ENCODE data around the gene POU2AF1. TPM values are rescaled to one million over a fixed set of nuclear protein-coding genes. Genes with fewer than 3 reads are reported as not detected.

POU2AF1 gene
- total and polyA plus RNA-seq, 2 of the 8 experiments (the other 6 are each of a cell fraction or from before 2014, with no cell fraction given): not detected

- Histone ChIP-seq H3K4me2 (ENCODE audit: insufficient read depth in 1 of 2, low read depth in 2 of 2, low read length in 2 of 2) (no peak overlapping the region), H2AK5ac (ENCODE audit: low read depth, low read length) (no peak overlapping the region), H4K8ac (ENCODE audit: extremely low read depth, insufficient read depth, low read length) (no peak overlapping the region), H3K9ac (replicated peaks in 1 of 4; ENCODE audit: extremely low read depth in 1 of 4, low read depth in 3 of 4, low read length in 3 of 4) (no peak overlapping the region), H2BK5ac (ENCODE audit: low read depth, low read length) (no peak overlapping the region), H3K36me3 (ENCODE audit: control insufficient read depth in 2 of 4, insufficient read depth in 4 of 4, low read length in 3 of 4) (no peaks in the 10 kb centered on the region), H3K79me1 (ENCODE audit: low read depth, low read length) (no peaks in the 10 kb centered on the region), H4K5ac (ENCODE audit: insufficient read length, low read depth, low read length) (no peak overlapping the region), H3K23ac (ENCODE audit: insufficient read length) (no peak overlapping the region), H3K56ac (replicated peaks; ENCODE audit: insufficient read length, low read depth, low read length) (no peak overlapping the region), H3K9me3 (ENCODE audit: insufficient read depth in 2 of 2, low read depth in 1 of 2, low read length in 1 of 2) (no peaks in the 10 kb centered on the region), H3K4ac (replicated peaks; ENCODE audit: insufficient read length, low read depth, low read length) (no peak overlapping the region), H4K20me1 (replicated peaks in 1 of 2; ENCODE audit: control insufficient read depth in 1 of 2, insufficient read depth in 2 of 2, low read length in 2 of 2) (no peaks in the 10 kb centered on the region), H2BK120ac (replicated peaks; ENCODE audit: low read depth, low read length) (no peak overlapping the region), H2BK15ac (ENCODE audit: low read length) (no peak overlapping the region), H3K27ac (ENCODE audit: low read depth, low read length) (no peak overlapping the region), H3K4me3 (ENCODE audit: extremely low read depth in 1 of 4, insufficient read depth in 2 of 4, low read depth in 3 of 4, low read length in 4 of 4) (no peak overlapping the region), H3K79me2 (ENCODE audit: control insufficient read depth in 1 of 2, insufficient read depth in 2 of 2, low read length in 2 of 2) (no peaks in the 10 kb centered on the region), H3K18ac (ENCODE audit: extremely low read depth, low read length) (no peak overlapping the region), H2AFZ (ENCODE audit: low read length) (no peak overlapping the region), H2BK20ac (ENCODE audit: low read length) (no peak overlapping the region), H4K91ac (replicated peaks; ENCODE audit: insufficient read length, low read length) (no peak overlapping the region), H2BK12ac (ENCODE audit: low read depth, low read length) (no peak overlapping the region), H3K23me2 (ENCODE audit: low read depth, low read length) (no peaks in the 10 kb centered on the region), H3K14ac (ENCODE audit: insufficient read length) (no peak overlapping the region), H3K27me3 (replicated peaks in 1 of 4; ENCODE audit: control insufficient read depth in 3 of 4, extremely low read depth in 1 of 4, insufficient read depth in 3 of 4, low read length in 3 of 4) (no peaks in the 10 kb centered on the region), H3K4me1 (replicated peaks in 1 of 4; ENCODE audit: control insufficient read depth in 3 of 4, insufficient read depth in 4 of 4, low read length in 3 of 4) (no peaks in the 10 kb centered on the region)
- WGBS, 2 experiments (ENCODE audit: extremely low coverage in 1 of 2, insufficient coverage in 1 of 2, insufficient read length in 1 of 2, insufficient replicate concordance in 2 of 2, low coverage in 1 of 2, low lambda C conversion rate in 2 of 2, missing lambda C conversion rate in 1 of 2): 77% methylated on average over 2 of the region's 2 CpGs; no CpG with 5 or more reads in 1 of the 2 experiments
- ChIA-PET CTCF (ENCODE audit: partially characterized antibody) (no interaction called here), POLR2A (ENCODE audit: partially characterized antibody) (interaction anchor here (1.0 kb wide), 1 partner anchor 38 kb away, joined by 3 read pairs; no protein-coding TSS in a partner anchor)
- FAIRE-seq (no peak), DNase-seq (ENCODE audit: low read depth in 1 of 2, low spot score in 2 of 2) (peak in 1 of 2 experiments; percentile 7)
- no peak for TF ChIP-seq TEAD4 (IDR thresholded peaks at IDR 0.05; ENCODE audit: low read depth, low read length)
- no peak for TF ChIP-seq CEBPB (IDR thresholded peaks at IDR 0.05; ENCODE audit: low read depth, low read length)
- no peak for TF ChIP-seq CTCF (IDR thresholded peaks at IDR 0.05; ENCODE audit: control extremely low read depth in 1 of 3, insufficient read depth in 1 of 3, low read depth in 1 of 3, low read length in 3 of 3)
- no peak for TF ChIP-seq E2F6 (IDR thresholded peaks at IDR 0.05)
- TF ChIP-seq SP1 (IDR thresholded peaks at IDR 0.05; ENCODE audit: low read depth, low read length): no peak
- no peak for TF ChIP-seq SIRT6 (IDR thresholded peaks at IDR 0.05; ENCODE audit: low read length)
- TF ChIP-seq CHD1 (IDR thresholded peaks at IDR 0.05; ENCODE audit: low read depth, low read length): no peak
- TF ChIP-seq CHD2 (IDR thresholded peaks at IDR 0.05; ENCODE audit: low read length): no peak
- no peak for TF ChIP-seq KDM5A (IDR thresholded peaks at IDR 0.05; ENCODE audit: low read length)
- no peak for TF ChIP-seq KDM1A (IDR thresholded peaks at IDR 0.05; ENCODE audit: borderline replicate concordance, low read length)
Observed at GRCh38 chr11:111372538-111372937, 6.5 kb downstream of the POU2AF1 start.

Data from H1 (cell line).